GM13976 (cell line): ENCODE results near the gene KIAA1958.

Source experiments
- DNase-seq: peaks from one replicate; pipeline ENCODE4 v3.0.0; 2012; ENCODE audit warnings: low spot score
- CTCF ChIP-seq: IDR thresholded peaks from 2 replicates; pipeline ENCODE4 v1.5.1; 2012; ENCODE audit warnings: borderline replicate concordance, mild to moderate bottlenecking; ENCODE audit not compliant: insufficient read depth; ENCODE audit errors: extremely low read depth, missing control alignments, control extremely low read depth
- in situ Hi-C: fragments of 300-500 bp; cut with MboI; formaldehyde crosslinking; loops from one replicate; pipeline ENCODE4 v1.12.0; 2022; ENCODE audit warnings: low sequenced_read_pairs, mixed read lengths, inconsistent platforms; ENCODE audit not compliant: unreplicated experiment

Gene KIAA1958

GRCh38 chr9:112445196-112445595 lies 41.4 kb upstream of the KIAA1958 start:
- in situ Hi-C loops: no loop called here
- no peak for DNase-seq
- no peak for TF ChIP-seq CTCF

- DNase-seq: no peak
- in situ Hi-C loops: no loop called here
- no peak for TF ChIP-seq CTCF
These were observed 40.5 kb upstream of the KIAA1958 start for GRCh38 chr9:112446080-112446479.

GRCh38 chr9:112446526-112446925 lies 40.1 kb upstream of the KIAA1958 start:
- in situ Hi-C loops: no loop called here
- no peak for DNase-seq
- no peak for TF ChIP-seq CTCF

GRCh38 chr9:112447283-112447761 lies 39.3 kb upstream of the KIAA1958 start:
- no peak for DNase-seq
- TF ChIP-seq CTCF: no peak
- in situ Hi-C loops: no loop called here

- no peak for TF ChIP-seq CTCF
- DNase-seq: no peak
- in situ Hi-C loops: no loop called here
These were observed 23.8 kb upstream of the KIAA1958 start for GRCh38 chr9:112462855-112463254.

- in situ Hi-C loops: no loop called here
- no peak for TF ChIP-seq CTCF
- no peak for DNase-seq
These were observed 21.3 kb upstream of the KIAA1958 start for GRCh38 chr9:112465352-112465751.

GRCh38 chr9:112472996-112473395 lies 13.6 kb upstream of the KIAA1958 start:
- in situ Hi-C loops: no loop called here
- DNase-seq: no peak
- no peak for TF ChIP-seq CTCF
